Mammary epithelial cell (primary cell): ENCODE results near the gene KCNAB2.

Experiments
- EZH2 ChIP-seq: IDR thresholded peaks from 2 replicates; pipeline ENCODE4 v1.6.1; 2012; ENCODE audit warnings: low read length, inconsistent platforms, borderline replicate concordance
- TF ChIP-seq, protein P1 (sequence below), 2 donors: IDR thresholded peaks in 1 of 2; conservative IDR thresholded peaks in 1 of 2; 2 replicates each; pipeline ENCODE4 v1.5.1; 2011 to 2012; ENCODE audit warnings: inconsistent platforms in 2 of 2, low read length in 2 of 2, mild to moderate bottlenecking in 2 of 2, control low read depth in 1 of 2, low read depth in 1 of 2; ENCODE audit not compliant: insufficient read depth in 1 of 2; ENCODE audit errors: extremely low read depth in 1 of 2

DNA sequence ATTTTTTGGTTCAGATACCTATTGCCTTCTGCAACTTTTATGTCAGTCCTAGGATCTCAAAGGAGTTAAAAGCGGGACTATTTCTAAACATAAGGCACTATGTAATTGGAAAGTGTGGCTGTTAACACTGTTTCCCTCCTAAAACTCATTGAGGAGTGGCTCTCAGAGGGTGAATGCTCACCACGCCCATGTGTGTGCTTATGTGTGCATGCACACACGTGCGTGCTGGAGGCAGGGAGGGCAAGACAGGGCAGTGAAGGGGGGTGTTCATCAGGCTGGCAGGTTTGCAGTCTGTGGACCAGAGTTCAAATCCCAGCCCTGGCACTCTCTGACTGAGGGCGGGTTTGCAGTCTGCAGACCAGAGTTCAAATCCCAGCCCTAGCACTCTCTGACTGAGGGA lies 22.4 kb downstream of the KCNAB2 start:
- TF ChIP-seq, protein P1, sequence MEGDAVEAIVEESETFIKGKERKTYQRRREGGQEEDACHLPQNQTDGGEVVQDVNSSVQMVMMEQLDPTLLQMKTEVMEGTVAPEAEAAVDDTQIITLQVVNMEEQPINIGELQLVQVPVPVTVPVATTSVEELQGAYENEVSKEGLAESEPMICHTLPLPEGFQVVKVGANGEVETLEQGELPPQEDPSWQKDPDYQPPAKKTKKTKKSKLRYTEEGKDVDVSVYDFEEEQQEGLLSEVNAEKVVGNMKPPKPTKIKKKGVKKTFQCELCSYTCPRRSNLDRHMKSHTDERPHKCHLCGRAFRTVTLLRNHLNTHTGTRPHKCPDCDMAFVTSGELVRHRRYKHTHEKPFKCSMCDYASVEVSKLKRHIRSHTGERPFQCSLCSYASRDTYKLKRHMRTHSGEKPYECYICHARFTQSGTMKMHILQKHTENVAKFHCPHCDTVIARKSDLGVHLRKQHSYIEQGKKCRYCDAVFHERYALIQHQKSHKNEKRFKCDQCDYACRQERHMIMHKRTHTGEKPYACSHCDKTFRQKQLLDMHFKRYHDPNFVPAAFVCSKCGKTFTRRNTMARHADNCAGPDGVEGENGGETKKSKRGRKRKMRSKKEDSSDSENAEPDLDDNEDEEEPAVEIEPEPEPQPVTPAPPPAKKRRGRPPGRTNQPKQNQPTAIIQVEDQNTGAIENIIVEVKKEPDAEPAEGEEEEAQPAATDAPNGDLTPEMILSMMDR (conservative IDR thresholded peaks at IDR 0.05 in 1 of 2, IDR thresholded peaks at IDR 0.05 in 1 of 2; ENCODE audit: extremely low read depth in 1 of 2, insufficient read depth in 1 of 2, low read depth in 1 of 2, low read length in 2 of 2), result no peak
- no peak for TF ChIP-seq EZH2
